Activated naive CD4-positive, alpha-beta T cell treated with anti-CD3 and anti-CD28 coated beads for 36 hours (primary cell): Measurements from ENCODE around the gene MARCHF5. TPM values are rescaled to one million over a fixed set of nuclear protein-coding genes. Genes with fewer than 3 reads are reported as not detected.
"Not testable (repeated sequence)": the region's sequence is repeated elsewhere in the genome, so short reads cannot be mapped to it uniquely, and the experiment has no call there.

Experiments used
- CTCF ChIA-PET: fragments of 350-600 bp; sonication (Branson Sonifier 250); formaldehyde crosslinking; loops from one replicate; lab custom pipeline; 2021; ENCODE audit warnings: antibody characterized with exemption; lab: Charles Lee
- DNase-seq: peaks from one replicate; pipeline ENCODE4 v3.0.0-alpha.2; 2020
- H3K27ac Mint-ChIP-seq: one replicate; pipeline ENCODE4 v1.8.0; 2021; ENCODE audit warnings: mild to moderate bottlenecking, mixed read lengths
- H3K27me3 Mint-ChIP-seq: one replicate; pipeline ENCODE4 v1.8.0; 2021; ENCODE audit warnings: low read depth, mixed read lengths
- H3K36me3 Mint-ChIP-seq: one replicate; pipeline ENCODE4 v1.8.0; 2021; ENCODE audit warnings: low read depth, mixed read lengths
- H3K4me1 Mint-ChIP-seq: one replicate; pipeline ENCODE4 v1.8.0; 2021; ENCODE audit warnings: low read depth, mixed read lengths
- H3K4me3 Mint-ChIP-seq: one replicate; pipeline ENCODE4 v1.8.0; 2021; ENCODE audit warnings: mild to moderate bottlenecking, moderate library complexity, mixed read lengths
- H3K9me3 Mint-ChIP-seq: one replicate; pipeline ENCODE4 v1.8.0; 2021; ENCODE audit warnings: mixed read lengths
- intact Hi-C: fragments of 100-400 bp; cut with micrococcal nuclease; formaldehyde crosslinking; loops from one replicate; pipeline ENCODE4 v1.15.1; 2023
- total RNA-seq, 2 experiments: library from RNA; stranded (reverse); gene quantifications; one replicate each; pipeline ENCODE4 v1.2.3, GENCODE V29; 2021

MARCHF5 gene
- total RNA-seq, 2 experiments from 2014 or later: 26.1 to 28.1 TPM

DNA sequence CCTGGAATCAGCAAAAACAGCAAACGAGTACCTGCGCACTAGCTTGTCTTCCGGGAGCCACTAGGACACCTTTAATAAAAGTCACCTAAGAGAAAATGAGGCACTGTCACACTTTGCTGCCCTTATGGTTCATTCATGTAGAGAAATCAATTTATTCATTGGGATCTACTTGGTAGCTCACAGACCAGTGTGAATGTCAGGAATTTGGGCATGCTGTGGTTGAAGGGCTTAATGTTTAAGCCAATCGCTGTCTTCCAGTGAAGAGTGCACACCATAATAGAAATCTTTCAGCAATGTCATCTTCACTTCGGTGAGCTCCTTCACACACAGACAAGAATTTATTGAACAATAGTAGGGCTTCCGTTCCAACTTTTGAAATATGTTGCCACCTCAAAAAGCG lies 65.1 kb downstream of the MARCHF5 start:
- H3K9me3 Mint-ChIP-seq: no peaks in the 10 kb centered on the region
- H3K27ac Mint-ChIP-seq: no peak overlapping the region
- DNase-seq: no peak
- no peaks in the 10 kb centered on the region for H3K4me1 Mint-ChIP-seq
- H3K4me3 Mint-ChIP-seq: no peak overlapping the region
- CTCF ChIA-PET: interaction anchor here (0.5 to 0.6 kb wide), 2 partner anchors 163 to 268 kb away, joined by 6 read pairs; no protein-coding TSS in a partner anchor
- peaks cover 2% of the 10 kb centered on the region for H3K27me3 Mint-ChIP-seq
- intact Hi-C loops: no loop called here
- H3K36me3 Mint-ChIP-seq: no peaks in the 10 kb centered on the region

DNA sequence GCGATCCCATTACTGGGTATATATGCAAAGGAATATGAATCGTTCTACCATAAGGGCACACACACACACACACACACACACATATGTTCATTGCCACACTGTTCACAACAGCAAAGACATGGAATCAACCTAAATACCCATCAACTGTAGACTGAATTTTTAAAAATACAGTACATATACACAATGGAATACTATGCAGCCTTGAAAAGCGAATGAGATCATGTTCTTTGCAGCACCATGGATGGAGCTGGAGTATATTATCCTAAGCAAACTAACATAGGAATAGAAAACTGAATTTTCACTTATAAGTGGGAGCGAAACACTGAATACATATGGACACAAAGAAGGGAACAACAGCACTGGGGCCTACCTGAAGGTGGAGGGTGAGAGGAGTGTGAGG lies 72.5 kb downstream of the MARCHF5 start:
- H3K4me1 Mint-ChIP-seq: no peaks in the 10 kb centered on the region
- DNase-seq: no peak
- H3K27me3 Mint-ChIP-seq: peaks cover 12% of the 10 kb centered on the region
- H3K27ac Mint-ChIP-seq: no peak overlapping the region
- H3K4me3 Mint-ChIP-seq: no peak overlapping the region
- CTCF ChIA-PET: no interaction called here
- H3K9me3 Mint-ChIP-seq: no peaks in the 10 kb centered on the region
- no peaks in the 10 kb centered on the region for H3K36me3 Mint-ChIP-seq
- intact Hi-C loops: no loop called here

DNA sequence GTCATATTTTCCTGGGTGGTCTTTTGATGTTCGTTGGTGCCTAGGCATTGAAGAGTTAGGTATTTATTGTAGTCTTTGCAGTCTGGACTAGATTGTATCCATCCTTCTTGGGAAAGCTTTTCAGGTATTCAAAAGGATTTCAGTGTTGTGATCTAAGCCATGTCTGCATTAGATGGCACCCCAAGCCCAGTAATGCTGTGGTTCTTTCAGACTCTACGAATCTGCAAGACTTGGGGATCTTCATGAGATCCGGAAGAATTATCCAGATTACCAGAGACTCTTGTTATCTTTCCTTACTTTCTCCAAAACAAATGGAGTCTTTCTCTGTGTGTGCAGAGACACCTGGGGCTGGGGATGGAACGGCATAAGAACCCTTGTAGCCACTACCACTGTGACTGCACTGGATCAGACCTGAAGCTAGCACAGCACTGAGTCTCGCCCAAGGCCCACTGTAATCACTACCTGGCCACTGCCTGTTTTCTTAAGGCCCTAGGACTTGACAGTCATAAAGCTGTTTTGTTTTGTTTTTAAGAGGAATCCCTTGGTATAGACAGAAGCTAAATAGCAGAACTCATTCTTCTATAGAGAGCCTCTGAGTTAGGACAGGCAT lies 75.5 kb downstream of the MARCHF5 start:
- Mint-ChIP-seq H3K4me3 (no peak overlapping the region), H3K27me3 (peaks cover 8% of the 10 kb centered on the region), H3K27ac (no peak overlapping the region), H3K4me1 (no peaks in the 10 kb centered on the region), H3K36me3 (no peaks in the 10 kb centered on the region), H3K9me3 (no peaks in the 10 kb centered on the region)
- DNase-seq: no peak
- CTCF ChIA-PET: interaction anchor here (0.6 kb wide), 1 partner anchor 18 kb away, joined by 5 read pairs; no protein-coding TSS in a partner anchor
- intact Hi-C loops: no loop called here

DNA sequence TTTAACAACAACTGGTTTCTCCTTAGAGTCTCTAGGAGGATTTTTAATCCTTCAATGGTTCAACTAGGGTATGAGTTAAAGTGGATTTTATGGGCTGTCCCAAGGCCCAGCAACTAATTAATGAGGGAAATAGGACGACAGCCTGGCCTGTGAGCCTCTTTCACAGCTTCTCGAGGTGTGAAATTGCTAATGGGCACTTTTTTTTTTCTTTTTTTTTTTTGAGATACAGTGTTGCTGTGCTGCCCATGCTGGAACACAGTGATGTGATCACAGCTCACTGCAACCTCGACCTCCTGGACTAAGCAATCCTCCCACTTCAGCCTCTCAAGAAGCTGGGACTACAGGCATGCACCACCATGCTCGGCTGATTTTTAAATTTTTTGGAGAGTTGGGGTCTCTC lies 87.0 kb downstream of the MARCHF5 start:
- no peaks in the 10 kb centered on the region for H3K36me3 Mint-ChIP-seq
- no peaks in the 10 kb centered on the region for H3K4me1 Mint-ChIP-seq
- CTCF ChIA-PET: no interaction called here
- no peak overlapping the region for H3K27ac Mint-ChIP-seq
- no peak overlapping the region for H3K4me3 Mint-ChIP-seq
- no peaks in the 10 kb centered on the region for H3K9me3 Mint-ChIP-seq
- intact Hi-C loops: no loop called here
- no peak for DNase-seq
- peaks cover 2% of the 10 kb centered on the region for H3K27me3 Mint-ChIP-seq

DNA sequence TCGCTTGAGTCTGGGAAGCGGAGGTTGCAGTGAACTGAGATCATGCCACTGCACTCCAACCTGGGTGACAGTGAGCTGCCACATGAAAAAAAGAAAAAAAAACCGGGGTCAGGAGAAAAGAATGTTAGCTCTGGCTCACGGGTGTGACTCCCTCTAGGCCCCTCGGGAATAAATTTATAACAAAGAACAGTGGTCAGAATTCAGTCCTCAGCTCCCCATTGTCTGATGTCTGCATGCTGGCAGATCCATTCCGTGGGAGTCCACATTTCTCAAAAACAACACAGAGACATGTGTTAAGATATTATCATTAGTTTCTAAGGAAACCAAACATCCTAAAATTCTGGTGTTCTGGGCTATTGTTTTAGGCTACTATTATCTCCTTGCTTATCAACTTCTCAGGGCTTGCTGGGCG lies 90.6 kb downstream of the MARCHF5 start:
- Mint-ChIP-seq H3K4me3 (no peak overlapping the region), H3K27me3 (peaks cover 2% of the 10 kb centered on the region), H3K9me3 (no peaks in the 10 kb centered on the region), H3K36me3 (no peaks in the 10 kb centered on the region), H3K27ac (no peak overlapping the region), H3K4me1 (no peaks in the 10 kb centered on the region)
- CTCF ChIA-PET: no interaction called here
- no peak for DNase-seq
- intact Hi-C loops: no loop called here

DNA sequence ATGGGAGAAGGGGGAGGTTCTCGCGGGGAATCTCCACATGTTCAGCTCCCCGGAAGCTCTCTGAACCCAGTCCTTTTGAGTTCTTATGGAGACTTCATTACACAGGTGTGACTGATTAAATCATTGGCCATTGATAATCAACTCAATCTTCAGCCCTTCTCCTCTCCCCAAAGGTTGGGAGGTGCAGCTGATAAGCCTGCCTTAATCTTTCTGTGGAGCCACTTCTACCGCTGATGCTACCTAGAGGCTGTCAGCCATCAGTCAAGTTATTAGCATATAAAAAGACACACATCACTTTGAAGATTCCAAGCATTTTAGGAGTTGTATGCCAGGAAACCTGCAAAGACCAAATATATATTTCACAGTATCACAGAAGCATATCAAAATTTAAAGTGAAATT lies 91.7 kb downstream of the MARCHF5 start:
- H3K4me3 Mint-ChIP-seq: no peak overlapping the region
- CTCF ChIA-PET: no interaction called here
- H3K4me1 Mint-ChIP-seq: no peaks in the 10 kb centered on the region
- intact Hi-C loops: no loop called here
- DNase-seq: no peak
- peaks cover 2% of the 10 kb centered on the region for H3K27me3 Mint-ChIP-seq
- no peaks in the 10 kb centered on the region for H3K9me3 Mint-ChIP-seq
- H3K36me3 Mint-ChIP-seq: no peaks in the 10 kb centered on the region
- no peak overlapping the region for H3K27ac Mint-ChIP-seq

DNA sequence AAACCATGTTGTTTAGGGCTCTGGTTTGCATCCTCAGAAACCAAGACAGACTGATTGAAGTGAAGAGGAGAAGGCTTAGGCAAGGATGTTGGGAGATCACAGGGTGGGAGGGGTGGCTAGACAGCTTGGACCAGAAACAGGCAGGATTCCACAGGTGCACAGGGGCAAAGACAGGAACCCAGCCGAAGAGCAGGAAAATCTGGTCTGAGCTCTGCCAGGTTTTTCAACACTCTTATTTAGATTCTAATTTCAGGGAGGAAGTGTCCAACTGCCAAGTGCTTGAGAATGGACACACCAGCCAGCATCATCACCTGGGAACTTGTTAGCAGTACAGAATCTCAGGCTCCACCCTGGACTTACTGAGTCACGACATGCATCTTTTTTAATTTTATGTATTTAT lies 93.8 kb downstream of the MARCHF5 start:
- no peak for DNase-seq
- no peak overlapping the region for H3K4me3 Mint-ChIP-seq
- intact Hi-C loops: no loop called here
- H3K9me3 Mint-ChIP-seq: no peaks in the 10 kb centered on the region
- H3K4me1 Mint-ChIP-seq: no peaks in the 10 kb centered on the region
- H3K27ac Mint-ChIP-seq: no peak overlapping the region
- no peaks in the 10 kb centered on the region for H3K36me3 Mint-ChIP-seq
- H3K27me3 Mint-ChIP-seq: peaks cover 2% of the 10 kb centered on the region
- CTCF ChIA-PET: no interaction called here

DNA sequence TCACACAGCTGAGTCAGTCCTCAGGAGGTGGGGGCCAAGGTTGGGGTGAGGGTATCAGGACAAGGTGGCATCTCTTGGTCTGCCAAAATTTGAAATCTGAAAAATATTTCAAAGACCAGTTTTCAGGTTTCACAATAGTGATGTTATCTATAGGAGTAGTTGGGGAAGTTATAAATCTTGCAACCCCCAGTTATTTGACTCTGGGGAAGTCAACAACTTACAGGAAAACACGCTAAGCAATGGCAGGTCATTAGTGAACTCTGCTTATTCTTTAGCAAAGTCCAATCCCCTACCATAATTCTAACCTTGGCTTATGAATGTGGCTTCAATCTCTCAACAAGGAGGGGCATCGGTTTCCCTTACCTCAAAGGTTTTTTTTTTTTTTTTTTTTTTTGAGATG lies 94.9 kb downstream of the MARCHF5 start:
- no peak for DNase-seq
- Mint-ChIP-seq H3K4me1 (no peaks in the 10 kb centered on the region), H3K36me3 (no peaks in the 10 kb centered on the region), H3K9me3 (no peaks in the 10 kb centered on the region), H3K4me3 (no peak overlapping the region), H3K27me3 (peaks cover 2% of the 10 kb centered on the region), H3K27ac (no peak overlapping the region)
- intact Hi-C loops: no loop called here
- CTCF ChIA-PET: no interaction called here

DNA sequence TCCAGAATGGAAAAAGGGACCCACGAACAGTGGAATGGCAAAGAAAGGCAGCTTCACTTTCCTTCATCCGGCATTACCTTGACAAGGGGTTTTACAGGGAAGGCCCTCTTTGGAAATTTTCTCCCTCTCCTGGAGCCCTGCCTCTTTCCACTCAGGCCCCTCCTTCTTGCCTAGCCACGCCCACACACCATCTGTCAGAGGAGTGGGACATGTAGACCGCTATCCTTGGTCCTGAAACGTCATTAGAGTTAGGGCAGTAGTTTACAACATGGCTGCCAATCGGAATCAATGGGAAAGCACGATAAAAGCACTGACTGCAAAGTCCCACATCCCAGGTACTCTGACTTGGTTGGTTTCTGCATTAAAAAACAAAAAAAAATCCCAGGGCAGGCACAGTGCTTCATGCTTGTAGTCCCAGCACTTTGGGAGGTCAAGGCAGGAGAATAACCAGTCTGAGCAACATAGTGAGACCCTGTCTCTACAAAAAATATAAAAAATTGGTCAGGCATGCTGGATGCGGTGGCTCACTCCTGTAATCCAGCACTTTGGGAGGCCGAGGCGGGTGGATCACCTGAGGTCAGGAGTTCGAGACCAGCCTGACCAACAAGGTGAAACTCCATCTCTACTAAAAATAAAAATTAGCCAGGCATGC lies 96.4 kb downstream of the MARCHF5 start:
- Mint-ChIP-seq H3K36me3 (no peaks in the 10 kb centered on the region), H3K9me3 (no peaks in the 10 kb centered on the region), H3K4me3 (no peak overlapping the region), H3K27me3 (peaks cover 4% of the 10 kb centered on the region), H3K27ac (no peak overlapping the region), H3K4me1 (no peaks in the 10 kb centered on the region)
- peak; percentile 32 for DNase-seq
- CTCF ChIA-PET: interaction anchor here (0.6 kb wide), 1 partner anchor 181 kb away, joined by 3 read pairs; no protein-coding TSS in a partner anchor
- intact Hi-C loops: no loop called here

DNA sequence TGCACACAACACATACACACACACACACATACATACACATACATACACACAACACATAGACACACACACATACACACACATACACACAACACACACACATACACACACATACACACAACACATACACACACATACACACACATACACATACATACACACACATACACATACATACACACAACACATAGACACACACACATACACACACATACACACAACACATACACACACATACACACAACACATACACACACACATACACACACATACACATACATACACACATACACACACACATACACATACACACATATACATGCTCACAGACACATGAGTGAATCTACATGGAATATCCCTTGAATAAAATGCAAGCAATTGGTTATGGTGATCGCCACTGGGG lies 102.2 kb downstream of the MARCHF5 start:
- H3K36me3 Mint-ChIP-seq, H3K4me1 Mint-ChIP-seq, CTCF ChIA-PET, H3K27me3 Mint-ChIP-seq, intact Hi-C loops, H3K9me3 Mint-ChIP-seq, H3K4me3 Mint-ChIP-seq, H3K27ac Mint-ChIP-seq, DNase-seq: not testable (repeated sequence)

DNA sequence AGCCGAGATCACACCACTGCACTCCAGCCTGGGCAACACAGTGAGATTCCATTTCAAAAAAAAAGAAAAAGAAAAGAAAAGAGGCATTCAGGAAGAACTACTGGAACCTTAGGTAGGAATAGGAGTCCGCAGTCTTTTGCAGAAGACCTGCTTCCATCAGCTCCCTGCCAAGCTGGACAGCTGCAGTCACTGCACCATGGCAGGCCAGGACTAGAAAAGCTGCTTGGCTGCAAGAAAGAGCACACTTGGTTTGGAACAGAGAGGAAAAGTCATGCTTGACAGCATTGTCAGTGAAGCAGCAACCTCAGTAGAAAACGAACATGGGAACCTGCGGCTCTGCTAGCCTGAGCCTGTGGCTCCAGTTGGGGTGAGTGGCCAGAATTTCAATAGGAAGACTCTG lies 104.3 kb downstream of the MARCHF5 start:
- Mint-ChIP-seq H3K4me1 (no peaks in the 10 kb centered on the region), H3K36me3 (no peaks in the 10 kb centered on the region), H3K4me3 (no peak overlapping the region), H3K27me3 (peaks cover 2% of the 10 kb centered on the region), H3K27ac (no peak overlapping the region), H3K9me3 (peaks cover 3% of the 10 kb centered on the region)
- DNase-seq: no peak
- CTCF ChIA-PET: no interaction called here
- intact Hi-C loops: no loop called here

DNA sequence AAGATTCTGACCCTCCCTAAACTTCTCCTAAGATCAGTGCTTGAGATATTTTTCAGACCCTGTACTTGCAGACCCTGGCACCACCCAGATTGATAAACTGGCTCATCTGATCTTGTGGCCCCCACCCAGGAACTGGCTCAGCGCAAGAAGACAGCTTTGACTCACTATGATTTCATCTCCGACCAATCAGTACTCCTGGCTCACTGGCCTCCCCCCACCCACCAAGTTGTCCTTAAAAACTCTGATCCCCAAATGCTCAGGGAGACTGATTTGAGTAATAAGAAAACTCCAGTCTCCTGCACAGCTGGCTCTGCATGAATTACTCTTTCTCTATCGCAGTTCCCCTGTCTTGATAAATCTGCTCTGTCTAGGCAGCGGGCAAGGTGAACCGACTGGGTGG lies 111.3 kb downstream of the MARCHF5 start:
- H3K27ac Mint-ChIP-seq, intact Hi-C loops, DNase-seq, CTCF ChIA-PET, H3K9me3 Mint-ChIP-seq, H3K27me3 Mint-ChIP-seq, H3K36me3 Mint-ChIP-seq, H3K4me1 Mint-ChIP-seq, H3K4me3 Mint-ChIP-seq: not testable (repeated sequence)
